SKM-1 (cell line): ENCODE measurements around the gene DAPL1.
A peak's percentile ranks its signal among the peaks of the same experiment; 100 is the strongest.

Experiments used
- DNase-seq: peaks from one replicate; lab custom pipeline; 2025; ENCODE audit not compliant: unreplicated experiment; lab: John Stamatoyannopoulos, UW

Gene DAPL1

GRCh38 chr2:158795195-158795924, at the start of gene DAPL1:
TSS of gene DAPL1 (plus strand) at chr2:158795317. CDS start at chr2:158795373, 56 bp downstream.
- DNase-seq = no peak

GRCh38 chr2:158745866-158746382, 49.2 kb upstream of the DAPL1 start:
- DNase-seq = no peak

- no peak for DNase-seq
Measured at GRCh38 chr2:158746488-158746887, 48.6 kb upstream of the DAPL1 start.

- DNase-seq = no peak
Measured at GRCh38 chr2:158747281-158747680, 47.8 kb upstream of the DAPL1 start.

GRCh38 chr2:158748926-158749590, 46.1 kb upstream of the DAPL1 start:
- no peak for DNase-seq

GRCh38 chr2:158750458-158751125, 44.5 kb upstream of the DAPL1 start:
- no peak for DNase-seq

GRCh38 chr2:158753641-158754611, 41.2 kb upstream of the DAPL1 start:
- peak; percentile 42 for DNase-seq

- no peak for DNase-seq
Measured at GRCh38 chr2:158755310-158756087, 39.6 kb upstream of the DAPL1 start.

- DNase-seq = no peak
Measured at GRCh38 chr2:158756331-158756730, 38.8 kb upstream of the DAPL1 start.

- DNase-seq = no peak
Measured at GRCh38 chr2:158756976-158757375, 38.1 kb upstream of the DAPL1 start.

GRCh38 chr2:158760887-158761286, 34.2 kb upstream of the DAPL1 start:
- DNase-seq = no peak

- DNase-seq = peak; percentile 27
Measured at GRCh38 chr2:158761621-158762020, 33.5 kb upstream of the DAPL1 start.

GRCh38 chr2:158762336-158762735, 32.8 kb upstream of the DAPL1 start:
- peak; percentile 10 for DNase-seq

- no peak for DNase-seq
Measured at GRCh38 chr2:158766524-158766923, 28.6 kb upstream of the DAPL1 start.

GRCh38 chr2:158772306-158773078, 22.6 kb upstream of the DAPL1 start:
- no peak for DNase-seq

- DNase-seq = no peak
Measured at GRCh38 chr2:158773121-158773520, 22.0 kb upstream of the DAPL1 start.

- no peak for DNase-seq
Measured at GRCh38 chr2:158774681-158775080, 20.4 kb upstream of the DAPL1 start.

GRCh38 chr2:158775273-158776027, 19.7 kb upstream of the DAPL1 start:
- DNase-seq = no peak
